Aorta (tissue), 5 donors: Measurements from ENCODE around the gene AIP. TPM values are rescaled to one million over a fixed set of nuclear protein-coding genes. Genes with fewer than 3 reads are reported as not detected.
A peak's percentile ranks its signal among the peaks of the same experiment; 100 is the strongest.

Source experiments
- ATAC-seq: fragments of 200-7000 bp; cut with Tn5 transposase; one replicate; pipeline ENCODE4 v1.9.1; 2022; ENCODE audit warnings: moderate library complexity; ENCODE audit not compliant: low FRiP score
- DNase-seq, 2 donors: peaks; one replicate each; pipeline ENCODE4 v3.0.0-alpha.2; 2020
- H3K27ac ChIP-seq, 2 donors: one replicate each; pipeline ENCODE4 v1.5.1; 2013; ENCODE audit warnings: low read length in 2 of 2, mild to moderate bottlenecking in 2 of 2, moderate library complexity in 2 of 2, control low read depth in 1 of 2, inconsistent platforms in 1 of 2, low read depth in 1 of 2
- H3K27me3 ChIP-seq, 2 donors: one replicate each; pipeline ENCODE4 v1.6.1; 2013; ENCODE audit warnings: control low read depth in 1 of 2, low read length in 1 of 2, mild to moderate bottlenecking in 1 of 2, moderate library complexity in 1 of 2; ENCODE audit not compliant: insufficient read depth in 2 of 2, control insufficient read depth in 1 of 2
- H3K36me3 ChIP-seq, 2 donors: one replicate each; pipeline ENCODE4 v1.6.1; 2013; ENCODE audit warnings: control low read depth in 1 of 2, low read length in 1 of 2, mild to moderate bottlenecking in 1 of 2; ENCODE audit not compliant: insufficient read depth in 2 of 2, control insufficient read depth in 1 of 2
- H3K4me1 ChIP-seq, 2 donors: one replicate each; pipeline ENCODE4 v1.6.1; 2013; ENCODE audit warnings: low read length in 2 of 2, control low read depth in 1 of 2, mild to moderate bottlenecking in 1 of 2, moderate library complexity in 1 of 2; ENCODE audit not compliant: insufficient read depth in 2 of 2, control insufficient read depth in 1 of 2
- H3K4me3 ChIP-seq, 2 donors: one replicate each; pipeline ENCODE4 v1.5.1; 2013; ENCODE audit warnings: low read length in 2 of 2, control low read depth in 1 of 2, mild to moderate bottlenecking in 1 of 2
- H3K9me3 ChIP-seq: one replicate; pipeline ENCODE4 v1.6.1; 2013; ENCODE audit warnings: mild to moderate bottlenecking, low read length; ENCODE audit not compliant: control insufficient read depth
- WGBS, 2 donors: extraction: QIAGEN DNeasy Blood & Tissue Kit; methylation state at CpG; one replicate each; pipeline ENCODE4 v1.1.7; 2013; 5-methylcytosine and 5-hydroxymethylcytosine counted together
- intact Hi-C, 2 donors: fragments of 100-400 bp; cut with DNase I; formaldehyde crosslinking; loops; one replicate each; pipeline versions ENCODE4 v1.14.2 to v1.15.0; 2022
- polyA plus RNA-seq, 2 donors: library from polyadenylated mRNA; stranded (reverse); fragments of 200-250 nt; gene quantifications; one replicate each; pipeline ENCODE4 v1.2.3, GENCODE V29; 2013
- total RNA-seq, 2 donors: library from RNA; stranded (reverse); fragmentation: NEBNext Ultra II Directional; extraction: Animal tissue kit (Norgen Biotek cat#: 25700); gene quantifications; one replicate each; pipeline ENCODE4 v1.2.1, GENCODE V29; 2021
- donor health status: healthy with polysubstance abuse.
- donor health status: Bipolar disorder and iron deficiency.
- donor health status: DM: no; HTN: no; CAD: no.
- donor health status: DM: no; HTN: no; CAD: no.
- donor health status: DM: yes; HTN: yes; CAD: no.

AIP gene
- total and polyA plus RNA-seq, 4 donors, result 61.2 to 141 (median 83.8) TPM

- Histone ChIP-seq H3K9me3 (no peaks in the 10 kb centered on the region), H3K27ac (no peak overlapping the region), H3K4me3 (no peak overlapping the region), H3K4me1 (no peaks in the 10 kb centered on the region), H3K27me3 (no peaks in the 10 kb centered on the region), H3K36me3 (no peaks in the 10 kb centered on the region)
- DNase-seq (no peak), ATAC-seq (no peak)
- intact Hi-C loops, result loop anchor here (5.0 kb wide), 2 partner anchors 41 to 64 kb away; partner anchors contain the start of genes PPP1CA (in 2 of the 2), TBC1D10C (in 2 of the 2), CDK2AP2 (in 1 of the 2) and PITPNM1 (in 1 of the 2)
- WGBS, 2 donors, result 62 to 69% methylated on average over 5 of the region's 5 CpGs
Observed at GRCh38 chr11:67466367-67466766, 16.5 kb upstream of the AIP start.

GRCh38 chr11:67466962-67467771 is 15.7 kb upstream of the AIP start:
- Histone ChIP-seq H3K4me1 (no peaks in the 10 kb centered on the region), H3K9me3 (no peaks in the 10 kb centered on the region), H3K36me3 (no peaks in the 10 kb centered on the region), H3K27me3 (no peaks in the 10 kb centered on the region), H3K4me3 (no peak overlapping the region), H3K27ac (no peak overlapping the region)
- 74 to 75% methylated on average over 11 of the region's 11 CpGs for WGBS, 2 donors
- intact Hi-C loops, result loop anchor here (5.0 kb wide), 2 partner anchors 40 to 65 kb away; partner anchors contain the start of genes PPP1CA (in 2 of the 2), TBC1D10C (in 2 of the 2), CDK2AP2 (in 1 of the 2) and PITPNM1 (in 1 of the 2)
- no peak for ATAC-seq
- no peak for DNase-seq

GRCh38 chr11:67468056-67468455 is 14.8 kb upstream of the AIP start:
- no peak for ATAC-seq
- no peak for DNase-seq
- H3K27ac ChIP-seq, result no peak overlapping the region
- peak overlapping the region in 1 of 2 donors; percentile 90 for H3K4me3 ChIP-seq
- H3K4me1 ChIP-seq, result no peaks in the 10 kb centered on the region
- H3K9me3 ChIP-seq, result no peaks in the 10 kb centered on the region
- intact Hi-C loops, result loop anchor here (5.0 kb wide), 2 partner anchors 39 to 66 kb away; partner anchors contain the start of genes PPP1CA (in 2 of the 2), TBC1D10C (in 2 of the 2), CDK2AP2 (in 1 of the 2) and PITPNM1 (in 1 of the 2)
- WGBS, 2 donors, result 10 to 15% methylated on average over 5 of the region's 5 CpGs
- no peaks in the 10 kb centered on the region for H3K27me3 ChIP-seq
- no peaks in the 10 kb centered on the region for H3K36me3 ChIP-seq

- Histone ChIP-seq H3K9me3 (no peaks in the 10 kb centered on the region), H3K27me3 (no peaks in the 10 kb centered on the region), H3K4me3 (peak overlapping the region; percentile 13 to 90), H3K36me3 (no peaks in the 10 kb centered on the region), H3K4me1 (no peaks in the 10 kb centered on the region), H3K27ac (peak overlapping the region in 1 of 2 donors; percentile 15)
- ATAC-seq (no peak), DNase-seq (no peak)
- 2 to 3% methylated on average over 6 of the region's 6 CpGs for WGBS, 2 donors
- intact Hi-C loops, result loop anchor here (5.0 kb wide), 2 partner anchors 39 to 66 kb away; partner anchors contain the start of genes PPP1CA (in 2 of the 2), TBC1D10C (in 2 of the 2), CDK2AP2 (in 1 of the 2) and PITPNM1 (in 1 of the 2)
Observed at GRCh38 chr11:67468456-67468758, 14.4 kb upstream of the AIP start.

DNA sequence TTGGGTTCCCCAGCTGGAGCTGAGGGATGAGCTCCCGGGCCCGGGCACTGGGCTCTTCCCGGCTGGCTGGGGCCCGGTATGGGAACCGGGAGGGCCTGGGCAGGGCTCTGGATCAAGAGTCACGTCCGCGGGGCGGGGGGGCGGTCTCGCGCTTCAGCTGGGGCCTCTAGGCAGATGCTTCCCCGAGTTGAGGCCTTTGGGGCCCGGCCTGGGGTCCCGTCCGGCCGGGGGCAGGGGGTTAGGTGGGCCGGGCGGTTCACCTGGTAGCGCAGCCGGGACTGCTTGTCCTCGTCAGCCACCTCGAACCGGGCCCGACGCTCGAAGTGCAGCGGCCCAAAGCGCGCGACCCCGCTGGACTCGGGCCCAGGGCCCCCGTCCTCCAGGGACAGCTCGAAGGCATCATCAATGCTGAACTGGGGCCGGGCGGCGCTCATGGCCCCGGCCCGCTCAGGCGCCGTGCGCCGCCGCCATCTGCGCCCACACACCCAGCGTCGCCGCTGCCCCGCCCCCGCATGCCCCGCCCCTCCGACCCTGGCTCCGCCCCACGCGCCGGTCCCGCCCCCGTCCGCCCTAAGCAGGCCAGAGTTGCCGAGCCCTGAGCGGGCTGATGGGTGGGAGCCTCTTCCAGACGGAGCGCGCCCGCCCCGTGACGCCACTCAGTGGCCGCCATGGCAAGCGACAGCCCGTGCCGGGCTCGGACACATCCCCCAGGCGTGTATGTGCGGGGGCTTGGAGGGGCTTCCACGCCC is 13.9 kb upstream of the AIP start, which contains the start of gene TMEM134:
Gene TMEM134 (minus strand): TSS at position 493 of the 749 bp plus-strand sequence. CDS start 59 bp downstream, at position 434.
- DNase-seq, result peak; percentile 96 to 98
- Histone ChIP-seq H3K4me3 (peak within 1 kb of the TSS; percentile 74 to 90), H3K36me3 (no peaks in the 10 kb centered on the region), H3K27ac (peak within 1 kb of the TSS; percentile 29 to 46), H3K9me3 (no peaks in the 10 kb centered on the region), H3K4me1 (no peaks in the 10 kb centered on the region), H3K27me3 (no peaks in the 10 kb centered on the region)
- peak; percentile 95 for ATAC-seq
- 1 to 2% methylated on average over 38 to 76 of the region's 76 CpGs for WGBS, 2 donors
- intact Hi-C loops, result loop anchor here (5.0 kb wide), 2 partner anchors 38 to 67 kb away; partner anchors contain the start of genes PPP1CA (in 2 of the 2), TBC1D10C (in 2 of the 2), CDK2AP2 (in 1 of the 2) and PITPNM1 (in 1 of the 2)

- Histone ChIP-seq H3K27me3 (no peaks in the 10 kb centered on the region), H3K27ac (peak overlapping the region in 1 of 2 donors; percentile 46), H3K4me1 (no peaks in the 10 kb centered on the region), H3K4me3 (peak overlapping the region; percentile 7 to 65), H3K9me3 (no peaks in the 10 kb centered on the region), H3K36me3 (no peaks in the 10 kb centered on the region)
- WGBS, 2 donors, result 5 to 6% methylated on average over 9 of the region's 9 CpGs
- no peak for DNase-seq
- intact Hi-C loops, result loop anchor here (5.0 kb wide), 2 partner anchors 38 to 67 kb away; partner anchors contain the start of genes PPP1CA (in 2 of the 2), TBC1D10C (in 2 of the 2), CDK2AP2 (in 1 of the 2) and PITPNM1 (in 1 of the 2)
- no peak for ATAC-seq
Observed at GRCh38 chr11:67469508-67469811, 13.4 kb upstream of the AIP start.

DNA sequence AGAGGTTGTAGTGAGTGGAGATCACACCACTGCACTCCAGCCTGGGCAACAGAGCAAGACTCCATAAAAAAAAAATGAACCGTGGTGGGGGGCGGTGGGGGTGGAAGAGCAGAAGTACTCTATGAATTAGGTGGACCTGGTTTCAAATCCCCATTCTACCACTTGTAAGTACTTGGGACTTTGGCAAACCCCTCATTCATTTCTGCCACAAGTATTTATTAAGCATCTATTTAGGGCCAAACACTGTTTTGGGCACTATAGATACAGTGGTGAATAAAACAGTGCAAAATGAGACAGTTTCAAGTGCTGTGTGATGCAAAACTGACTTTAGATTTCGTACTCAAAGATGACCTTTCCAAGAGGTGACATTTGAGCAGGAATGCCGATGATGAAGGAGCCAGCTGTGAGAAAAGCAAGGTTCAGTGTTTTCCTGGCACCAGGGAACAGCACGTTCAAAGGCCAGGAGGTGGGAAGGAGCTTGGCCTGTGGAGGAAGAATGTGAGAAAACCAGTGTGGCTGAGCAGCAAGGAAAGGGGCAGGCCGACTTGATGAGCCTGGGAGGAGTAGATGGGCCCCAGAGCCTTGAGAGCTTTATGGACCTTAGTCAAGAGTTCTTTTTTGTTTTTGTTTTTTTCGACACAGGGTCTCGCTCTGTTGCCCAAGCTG is 12.4 kb upstream of the AIP start:
- WGBS, 2 donors, result 81 to 83% methylated on average over 8 of the region's 8 CpGs
- DNase-seq (no peak), ATAC-seq (no peak)
- Histone ChIP-seq H3K36me3 (no peaks in the 10 kb centered on the region), H3K27me3 (no peaks in the 10 kb centered on the region), H3K4me1 (no peaks in the 10 kb centered on the region), H3K9me3 (no peaks in the 10 kb centered on the region), H3K4me3 (no peak overlapping the region), H3K27ac (no peak overlapping the region)
- intact Hi-C loops, result no loop called here

- no peaks in the 10 kb centered on the region for H3K27me3 ChIP-seq
- no peak overlapping the region for H3K27ac ChIP-seq
- intact Hi-C loops, result no loop called here
- no peaks in the 10 kb centered on the region for H3K4me1 ChIP-seq
- no peaks in the 10 kb centered on the region for H3K36me3 ChIP-seq
- ATAC-seq (no peak), DNase-seq (no peak)
- H3K9me3 ChIP-seq, result no peaks in the 10 kb centered on the region
- H3K4me3 ChIP-seq, result no peak overlapping the region
- 74 to 77% methylated on average over 7 of the region's 7 CpGs for WGBS, 2 donors
Observed at GRCh38 chr11:67472882-67473281, 9.9 kb upstream of the AIP start.
